Measurements from ENCODE around the gene CCDC9B. TPM values are rescaled to one million over a fixed set of nuclear protein-coding genes. Genes with fewer than 3 reads are reported as not detected.

The CCDC9B gene
- total RNA-seq, 1 donor from 2014 or later = 71.4 TPM

DNA sequence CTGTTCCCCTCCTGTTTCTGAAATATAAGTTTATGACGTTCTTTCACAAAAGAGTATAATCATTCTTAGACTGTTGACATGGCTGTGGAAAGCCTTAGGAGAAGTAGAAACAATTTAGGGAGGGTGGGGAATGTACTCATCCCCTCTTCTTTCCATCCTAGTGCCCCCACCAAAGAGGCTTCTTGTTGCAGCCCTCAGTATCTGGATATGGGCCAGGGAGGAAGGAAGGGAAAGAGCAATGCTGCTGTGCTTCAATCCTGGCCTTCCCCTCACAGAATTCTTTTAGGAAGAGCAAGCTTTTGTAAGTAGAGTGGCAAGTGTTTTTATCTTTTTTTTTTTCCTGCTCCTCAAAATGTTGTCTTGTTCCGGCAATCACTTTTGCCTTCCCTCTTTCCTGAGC, 15.6 kb downstream of the CCDC9B start:
- H3K4me3 ChIP-seq = peak overlapping the region; percentile 82
- ATAC-seq (no peak), DNase-seq (no peak)
- H3K4me1 ChIP-seq = peaks cover 67% of the 10 kb centered on the region
- intact Hi-C loops (cut with DNase I) = no loop called here
- no peak overlapping the region for H3K27ac ChIP-seq
- TF ChIP-seq, protein P1, sequence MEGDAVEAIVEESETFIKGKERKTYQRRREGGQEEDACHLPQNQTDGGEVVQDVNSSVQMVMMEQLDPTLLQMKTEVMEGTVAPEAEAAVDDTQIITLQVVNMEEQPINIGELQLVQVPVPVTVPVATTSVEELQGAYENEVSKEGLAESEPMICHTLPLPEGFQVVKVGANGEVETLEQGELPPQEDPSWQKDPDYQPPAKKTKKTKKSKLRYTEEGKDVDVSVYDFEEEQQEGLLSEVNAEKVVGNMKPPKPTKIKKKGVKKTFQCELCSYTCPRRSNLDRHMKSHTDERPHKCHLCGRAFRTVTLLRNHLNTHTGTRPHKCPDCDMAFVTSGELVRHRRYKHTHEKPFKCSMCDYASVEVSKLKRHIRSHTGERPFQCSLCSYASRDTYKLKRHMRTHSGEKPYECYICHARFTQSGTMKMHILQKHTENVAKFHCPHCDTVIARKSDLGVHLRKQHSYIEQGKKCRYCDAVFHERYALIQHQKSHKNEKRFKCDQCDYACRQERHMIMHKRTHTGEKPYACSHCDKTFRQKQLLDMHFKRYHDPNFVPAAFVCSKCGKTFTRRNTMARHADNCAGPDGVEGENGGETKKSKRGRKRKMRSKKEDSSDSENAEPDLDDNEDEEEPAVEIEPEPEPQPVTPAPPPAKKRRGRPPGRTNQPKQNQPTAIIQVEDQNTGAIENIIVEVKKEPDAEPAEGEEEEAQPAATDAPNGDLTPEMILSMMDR (IDR thresholded peaks at IDR 0.05) = no peak
- no peaks in the 10 kb centered on the region for H3K9me3 ChIP-seq
- no peaks in the 10 kb centered on the region for H3K36me3 ChIP-seq
- H3K27me3 ChIP-seq (ENCODE audit: low read depth) = no peaks in the 10 kb centered on the region

DNA sequence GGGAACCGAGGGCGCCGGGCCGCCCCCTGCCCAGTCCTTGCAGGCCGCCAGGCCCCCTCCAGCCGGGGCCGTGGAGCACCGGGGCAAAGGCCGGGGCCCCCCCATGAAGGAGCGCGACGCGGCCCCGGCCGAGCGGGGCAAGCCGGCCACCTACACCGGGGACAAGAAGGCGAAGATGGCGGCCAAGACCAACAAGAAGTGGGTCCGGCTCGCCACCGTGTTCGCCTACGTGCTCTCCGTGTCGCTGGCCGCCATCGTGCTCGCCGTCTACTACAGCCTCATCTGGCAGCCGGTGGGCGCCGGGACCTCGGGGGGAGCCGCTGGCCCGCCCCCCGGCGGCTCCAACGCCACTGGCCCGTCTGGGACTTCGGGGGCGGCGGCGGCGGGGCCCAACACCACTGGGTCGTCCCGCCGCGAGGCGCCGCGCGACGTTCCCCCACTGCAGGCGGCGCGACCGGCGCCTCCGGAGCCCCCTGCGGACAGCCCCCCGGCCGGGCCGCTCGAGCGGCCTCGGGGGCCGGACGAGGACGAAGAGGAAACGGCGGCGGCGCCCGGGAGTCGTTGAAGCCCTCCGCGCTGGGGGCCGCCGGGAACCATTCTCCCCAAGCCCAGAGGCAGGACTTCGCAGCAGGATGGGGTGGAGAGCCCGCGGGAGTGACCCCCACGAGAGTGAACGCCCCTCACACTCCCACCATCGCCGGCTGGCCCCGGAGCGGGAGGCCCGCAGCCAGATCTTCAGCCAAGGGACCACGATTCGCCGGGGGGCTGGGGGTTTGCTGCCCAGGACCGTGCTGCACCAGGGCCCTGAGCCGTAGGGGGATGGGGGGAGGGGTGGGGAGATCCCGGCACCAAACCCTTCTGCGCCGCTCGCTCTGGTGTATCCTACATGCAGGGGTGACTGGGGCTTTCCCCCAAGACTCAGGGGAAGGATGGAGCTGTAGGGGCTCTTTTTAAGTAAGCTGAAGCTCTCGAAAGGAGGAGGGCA, 16.5 kb downstream of the CCDC9B start:
- H3K36me3 ChIP-seq = no peaks in the 10 kb centered on the region
- H3K27ac ChIP-seq = peak overlapping the region; percentile 82
- DNase-seq (peak; percentile 74), ATAC-seq (no peak)
- H3K27me3 ChIP-seq (ENCODE audit: low read depth) = no peaks in the 10 kb centered on the region
- peaks cover 57% of the 10 kb centered on the region for H3K4me1 ChIP-seq
- peak overlapping the region; percentile 82 for H3K4me3 ChIP-seq
- no peaks in the 10 kb centered on the region for H3K9me3 ChIP-seq
- TF ChIP-seq, protein P1 (IDR thresholded peaks at IDR 0.05) = no peak
- intact Hi-C loops (cut with DNase I) = no loop called here

DNA sequence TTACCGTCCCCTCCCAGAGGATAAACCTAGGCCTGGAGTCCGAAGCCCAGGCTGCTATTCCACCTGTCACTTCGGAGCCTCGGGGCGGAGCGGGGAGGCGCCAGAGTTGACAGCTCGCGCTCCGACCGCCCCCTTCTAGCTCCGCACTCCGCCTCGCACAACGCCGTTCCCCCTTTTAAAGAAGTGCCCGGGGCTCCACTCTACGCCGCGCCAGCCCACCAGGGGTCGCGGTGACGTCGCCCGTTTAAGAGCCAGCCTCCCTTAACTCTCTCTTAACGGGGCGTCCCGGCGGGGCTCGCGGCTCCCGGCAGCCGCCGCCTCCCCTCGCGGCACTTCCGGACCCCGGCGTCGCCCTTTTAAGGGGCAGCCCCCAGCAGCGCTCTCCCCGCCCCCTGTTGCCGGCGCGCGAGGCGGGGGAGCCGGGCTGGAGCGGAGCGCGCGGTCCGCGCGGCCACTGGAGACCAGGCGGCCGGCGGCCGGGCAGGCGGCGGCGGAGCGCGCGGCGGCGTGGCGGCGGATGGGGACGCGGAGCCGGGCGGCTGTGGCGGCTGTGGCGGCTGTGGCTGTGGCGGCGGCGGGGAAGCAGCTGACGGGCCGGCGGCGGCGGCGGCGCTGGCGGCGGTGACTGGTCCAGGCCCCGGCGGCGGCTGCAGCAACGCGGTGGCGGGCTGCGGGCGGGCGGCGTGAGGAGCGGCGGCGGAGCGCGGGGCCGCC, 17.3 kb downstream of the CCDC9B start, which contains the start of gene INAFM2:
Gene INAFM2 (plus strand): TSS at position 454 of the 714 bp plus-strand sequence. CDS start 364 bp downstream, outside the sequence.
- DNase-seq (peak; percentile 94), ATAC-seq (peak; percentile 95 to 96)
- Histone ChIP-seq H3K4me3 (peak within 1 kb of the TSS; percentile 82), H3K9me3 (no peaks in the 10 kb centered on the region), H3K27ac (peak within 1 kb of the TSS; percentile 82), H3K27me3 (ENCODE audit: low read depth) (no peaks in the 10 kb centered on the region), H3K36me3 (no peaks in the 10 kb centered on the region), H3K4me1 (peaks cover 49% of the 10 kb centered on the region)
- intact Hi-C loops (cut with DNase I) = no loop called here
- TF ChIP-seq, protein P1 (IDR thresholded peaks at IDR 0.05) = peak; percentile 72

DNA sequence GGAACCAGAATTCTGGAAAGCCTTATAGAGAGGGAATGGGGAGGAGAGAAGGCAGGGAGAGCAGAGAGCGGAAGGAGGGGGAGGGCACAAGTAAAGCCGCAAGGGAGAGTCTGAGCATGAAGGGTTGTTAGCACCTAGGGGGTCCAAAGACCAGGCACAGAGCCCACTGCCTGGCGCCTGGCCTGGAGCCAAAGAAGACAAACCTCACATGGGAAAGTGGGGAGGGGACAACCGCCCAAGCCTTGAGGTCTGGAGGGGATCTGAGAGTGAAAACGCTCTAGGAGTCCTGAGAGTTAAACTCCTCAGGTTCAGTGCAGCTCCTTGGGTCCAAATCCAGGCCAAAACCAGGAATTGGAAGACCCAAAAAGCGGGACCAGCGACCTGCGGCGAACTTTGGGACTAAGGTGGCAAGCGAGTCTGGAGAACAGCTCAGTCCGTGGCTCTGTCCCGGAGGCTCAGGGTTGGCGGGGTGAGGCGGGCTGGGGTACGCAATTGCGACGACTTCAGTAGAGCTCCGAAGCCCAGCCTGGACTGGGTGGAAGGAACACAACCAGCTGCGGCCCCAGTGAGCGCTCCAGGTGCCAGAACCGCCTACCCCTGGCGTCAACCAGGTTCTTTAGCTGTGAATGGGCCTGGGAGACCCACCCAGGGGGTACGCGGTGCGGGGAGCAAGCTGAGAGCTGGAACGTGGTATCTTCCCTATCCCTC, 18.1 kb downstream of the CCDC9B start:
- TF ChIP-seq, protein P1 (IDR thresholded peaks at IDR 0.05) = no peak
- Histone ChIP-seq H3K4me3 (peak overlapping the region; percentile 52), H3K9me3 (no peaks in the 10 kb centered on the region), H3K27me3 (ENCODE audit: low read depth) (no peaks in the 10 kb centered on the region), H3K36me3 (no peaks in the 10 kb centered on the region), H3K27ac (peak overlapping the region; percentile 67), H3K4me1 (peaks cover 43% of the 10 kb centered on the region)
- intact Hi-C loops (cut with DNase I) = no loop called here
- peak in 1 of 2 donors; percentile 4 for ATAC-seq
- no peak for DNase-seq

DNA sequence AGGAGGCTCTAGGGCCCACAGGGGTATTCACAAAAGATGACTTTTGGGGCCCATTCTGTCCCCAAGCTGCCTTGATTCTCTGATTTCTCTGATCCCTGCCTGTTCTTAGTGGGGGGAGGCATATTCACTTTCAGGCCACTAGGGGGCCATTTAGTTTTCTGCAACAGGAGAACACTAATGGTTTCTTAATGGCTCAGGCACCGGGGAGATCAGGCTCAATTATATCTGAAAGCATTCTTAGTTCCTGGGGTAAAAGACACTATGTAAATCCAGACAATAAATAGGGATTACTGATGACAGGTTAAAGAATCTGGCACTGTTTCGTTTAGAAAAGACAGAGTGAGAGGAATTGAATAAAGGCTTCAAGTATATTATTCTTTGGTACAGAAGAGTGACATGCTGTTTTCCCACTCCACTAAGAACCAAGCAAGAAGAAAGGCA, 19.8 kb downstream of the CCDC9B start:
- no peak for DNase-seq
- H3K27ac ChIP-seq = no peak overlapping the region
- peak in 1 of 2 donors; percentile 50 for ATAC-seq
- intact Hi-C loops (cut with DNase I) = no loop called here
- H3K36me3 ChIP-seq = no peaks in the 10 kb centered on the region
- peaks cover 26% of the 10 kb centered on the region for H3K4me1 ChIP-seq
- no peak overlapping the region for H3K4me3 ChIP-seq
- no peaks in the 10 kb centered on the region for H3K27me3 ChIP-seq (ENCODE audit: low read depth)
- TF ChIP-seq, protein P1 (IDR thresholded peaks at IDR 0.05) = peak; percentile 94
- H3K9me3 ChIP-seq = no peaks in the 10 kb centered on the region
